Erythroblast (primary cell): Measurements from ENCODE around the gene MOV10L1.

ENCODE experiments used
- DNase-seq, 2 experiments: peaks; one replicate each; lab custom pipeline; 2025; lab: John Stamatoyannopoulos, UW
- GATA1 ChIP-seq: IDR thresholded peaks from 2 replicates; pipeline ENCODE4 v1.6.1; 2011; ENCODE audit warnings: low read depth, mild to moderate bottlenecking, control low read depth, low read length, moderate library complexity
- POLR2A ChIP-seq: IDR thresholded peaks from 2 replicates; pipeline ENCODE4 v1.6.1; 2011; ENCODE audit warnings: mild to moderate bottlenecking, low read length

Gene MOV10L1

GRCh38 chr22:50051930-50052329 lies 37.9 kb upstream of the MOV10L1 start:
- no peak for DNase-seq
- TF ChIP-seq GATA1 = no peak
- no peak for TF ChIP-seq POLR2A

- DNase-seq = no peak
- TF ChIP-seq POLR2A = no peak
- no peak for TF ChIP-seq GATA1
Observed at GRCh38 chr22:50053861-50054260, 35.9 kb upstream of the MOV10L1 start.

GRCh38 chr22:50056214-50056972 lies 33.4 kb upstream of the MOV10L1 start:
- no peak for TF ChIP-seq POLR2A
- TF ChIP-seq GATA1 = no peak
- no peak for DNase-seq

GRCh38 chr22:50057278-50058060 lies 32.3 kb upstream of the MOV10L1 start:
- no peak for DNase-seq
- TF ChIP-seq GATA1 = no peak
- TF ChIP-seq POLR2A = no peak

- no peak for TF ChIP-seq GATA1
- no peak for TF ChIP-seq POLR2A
- DNase-seq = no peak
Observed at GRCh38 chr22:50058061-50058905, 31.5 kb upstream of the MOV10L1 start, which contains the start of gene TTLL8. TSS of gene TTLL8 (minus strand) at chr22:50058298.

- TF ChIP-seq GATA1 (no peak), POLR2A (no peak)
- no peak for DNase-seq
Observed at GRCh38 chr22:50058906-50059880, 30.6 kb upstream of the MOV10L1 start.

GRCh38 chr22:50059881-50060262 lies 29.9 kb upstream of the MOV10L1 start:
- no peak for DNase-seq
- TF ChIP-seq GATA1 (no peak), POLR2A (no peak)

- TF ChIP-seq POLR2A (no peak), GATA1 (no peak)
- DNase-seq = no peak
Observed at GRCh38 chr22:50060441-50061140, 29.2 kb upstream of the MOV10L1 start.

GRCh38 chr22:50061141-50061823 lies 28.5 kb upstream of the MOV10L1 start:
- TF ChIP-seq POLR2A (no peak), GATA1 (no peak)
- DNase-seq = no peak

GRCh38 chr22:50061824-50062355 lies 27.9 kb upstream of the MOV10L1 start:
- TF ChIP-seq GATA1 (no peak), POLR2A (no peak)
- no peak for DNase-seq

GRCh38 chr22:50062509-50063135 lies 27.2 kb upstream of the MOV10L1 start:
- no peak for DNase-seq
- TF ChIP-seq POLR2A = no peak
- no peak for TF ChIP-seq GATA1
